ENCODE measurements around the gene SERTAD4. TPM values are rescaled to one million over a fixed set of nuclear protein-coding genes. Genes with fewer than 3 reads are reported as not detected.

Gene SERTAD4
- polyA plus RNA-seq, 4 donors: 4.1 to 21.7 (median 4.6) TPM

Other genes with a start within 250 kb of the SERTAD4 start
- 10 to 100 TPM; 11.8 to 14.6 (median 14.2) TPM for gene HHAT, start 96.1 kb downstream of the SERTAD4 start, polyA plus RNA-seq (ENCODE audit: insufficient read length in 4 of 4)

Measured in left renal pelvis (tissue), 4 donors.